ENCODE measurements around the gene SLC12A4. TPM values are rescaled to one million over a fixed set of nuclear protein-coding genes. Genes with fewer than 3 reads are reported as not detected.
"Not testable (repeated sequence)": the region's sequence is repeated elsewhere in the genome, so short reads cannot be mapped to it uniquely, and the experiment has no call there.

The SLC12A4 gene
- total RNA-seq, 1 experiment from 2014 or later, result 14.1 TPM

DNA sequence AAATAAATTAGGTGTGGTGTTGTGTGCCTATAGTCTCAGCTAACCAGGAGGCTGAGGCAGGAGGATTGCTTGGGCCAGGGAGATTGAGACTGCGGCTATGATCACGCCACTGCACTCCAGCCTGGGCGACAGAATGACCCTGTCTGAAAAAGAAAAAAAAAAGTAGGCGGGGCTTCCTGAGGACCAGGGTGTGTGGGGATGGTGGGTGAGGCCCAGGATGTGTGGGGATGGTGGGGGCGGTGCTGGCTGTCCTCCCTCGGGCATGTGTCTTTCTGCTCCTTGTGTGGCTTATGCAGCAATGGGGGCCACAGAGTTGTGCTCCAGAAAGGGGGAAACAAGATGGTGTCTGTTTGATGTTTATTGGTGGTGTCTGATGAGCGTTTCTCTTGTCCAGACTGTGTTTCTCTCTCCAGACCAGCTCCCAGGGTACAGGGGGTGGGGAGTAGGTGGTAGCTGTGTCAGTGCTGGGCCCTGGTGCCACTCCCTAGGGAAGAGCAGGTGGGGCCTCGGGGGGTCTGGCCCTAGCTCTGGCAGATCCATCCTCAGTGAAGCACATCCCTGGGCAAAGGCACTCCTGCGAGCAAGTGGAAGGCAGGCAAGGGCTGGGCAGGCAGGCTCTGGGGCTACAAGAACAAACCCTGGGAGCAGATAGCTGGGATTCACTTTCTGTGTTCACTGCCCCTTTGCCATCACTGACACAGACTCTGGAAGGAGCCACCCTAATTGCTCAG lies 26.8 kb downstream of the SLC12A4 start:
- no peak for DNase-seq (ENCODE audit: low spot score)

DNA sequence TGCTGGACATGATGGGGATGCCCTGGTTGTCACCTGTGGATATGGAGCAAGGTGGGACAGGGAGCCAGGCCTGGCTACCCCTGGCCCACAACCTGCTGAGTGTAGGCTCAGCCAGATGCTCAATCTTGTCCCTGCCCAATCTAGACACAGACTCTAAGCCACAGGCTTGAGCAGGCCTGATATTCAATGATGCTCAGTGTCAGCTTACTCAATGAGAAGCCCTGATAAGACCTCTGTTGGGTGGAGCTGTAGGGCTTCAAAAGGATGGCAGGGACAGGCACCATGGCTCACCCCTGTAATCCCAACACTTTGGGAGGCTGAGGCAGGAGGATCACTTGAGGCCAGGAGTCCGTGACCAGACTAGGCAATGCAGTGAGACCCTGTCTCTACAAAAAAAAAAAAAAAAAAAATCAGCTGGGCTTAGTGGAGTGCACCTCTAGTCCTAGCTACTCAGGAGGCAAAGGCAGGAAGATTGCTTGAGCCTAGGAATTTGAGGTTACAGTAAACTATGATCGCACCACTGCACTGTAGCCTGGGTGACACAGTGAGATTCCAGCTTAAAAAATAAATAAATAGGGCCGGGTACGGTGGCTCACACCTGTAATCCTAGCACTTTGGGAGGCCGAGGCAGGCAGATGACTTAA lies 27.9 kb downstream of the SLC12A4 start:
- no peak for DNase-seq (ENCODE audit: low spot score)

DNA sequence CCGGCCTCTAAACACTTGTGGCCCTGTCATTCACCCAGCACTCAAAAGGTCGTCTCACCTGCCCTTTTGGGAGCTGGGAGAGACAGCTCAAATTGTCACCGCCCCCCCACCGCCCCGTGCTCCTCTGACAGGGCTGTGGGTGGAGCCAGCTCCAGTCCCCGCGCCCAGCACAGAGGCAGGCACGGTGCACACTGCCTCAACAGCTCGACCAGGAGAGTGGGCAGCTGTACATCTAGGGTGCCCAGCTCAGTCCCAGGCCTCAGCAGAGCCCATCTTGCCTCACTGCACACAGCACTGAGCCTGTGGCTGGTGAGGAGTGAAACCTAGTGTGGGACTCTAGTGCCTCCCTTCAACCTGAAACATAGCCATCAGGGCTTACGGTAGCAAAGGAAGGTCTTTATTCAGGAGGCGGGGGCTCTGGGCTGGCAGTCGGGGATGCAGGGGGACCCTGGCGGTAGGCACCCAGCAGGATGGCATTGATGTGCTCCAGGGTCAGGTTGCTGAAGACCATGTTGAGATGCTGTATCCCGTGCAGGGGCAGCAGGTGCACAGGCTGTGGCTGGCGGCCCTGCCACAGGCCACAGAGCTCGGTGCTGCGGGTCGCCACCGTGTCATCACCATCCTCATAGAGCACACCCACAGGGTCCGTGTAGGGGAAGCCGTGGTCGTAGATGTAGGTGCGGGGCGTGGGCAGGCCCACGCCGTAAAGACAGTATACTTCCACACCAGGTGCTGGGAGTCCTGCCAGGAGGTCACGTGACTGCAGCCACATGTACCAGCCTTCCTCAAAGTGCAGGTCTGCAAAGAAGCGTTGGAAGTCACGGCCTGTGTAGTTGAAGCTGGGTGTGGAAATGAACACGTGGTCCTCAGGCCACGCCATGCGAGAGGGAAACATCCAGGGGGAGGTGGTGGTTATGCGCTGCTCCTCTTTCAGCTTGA lies 28.7 kb downstream of the SLC12A4 start:
- no peak for DNase-seq (ENCODE audit: low spot score)

DNA sequence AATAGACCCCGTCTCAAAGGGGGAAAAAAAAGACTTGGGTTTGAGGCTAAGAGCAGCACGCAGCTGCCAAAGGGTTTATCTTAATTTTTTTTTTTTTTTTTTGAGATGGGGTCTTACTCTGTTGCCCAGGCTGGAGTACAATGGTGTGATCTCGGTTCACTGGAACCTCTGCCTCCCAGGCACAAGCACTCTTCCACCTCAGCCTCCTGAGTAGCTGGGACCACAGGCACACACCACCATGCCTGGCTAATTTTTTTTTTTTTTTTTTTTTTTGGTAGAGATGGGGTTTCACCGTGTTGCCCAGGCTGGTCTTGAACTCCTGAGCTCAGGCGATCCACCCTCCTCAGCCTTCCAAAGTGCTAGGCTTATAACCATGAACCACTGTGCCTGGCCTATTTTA lies 30.7 kb downstream of the SLC12A4 start:
- not testable (repeated sequence) for DNase-seq (ENCODE audit: low spot score)

DNA sequence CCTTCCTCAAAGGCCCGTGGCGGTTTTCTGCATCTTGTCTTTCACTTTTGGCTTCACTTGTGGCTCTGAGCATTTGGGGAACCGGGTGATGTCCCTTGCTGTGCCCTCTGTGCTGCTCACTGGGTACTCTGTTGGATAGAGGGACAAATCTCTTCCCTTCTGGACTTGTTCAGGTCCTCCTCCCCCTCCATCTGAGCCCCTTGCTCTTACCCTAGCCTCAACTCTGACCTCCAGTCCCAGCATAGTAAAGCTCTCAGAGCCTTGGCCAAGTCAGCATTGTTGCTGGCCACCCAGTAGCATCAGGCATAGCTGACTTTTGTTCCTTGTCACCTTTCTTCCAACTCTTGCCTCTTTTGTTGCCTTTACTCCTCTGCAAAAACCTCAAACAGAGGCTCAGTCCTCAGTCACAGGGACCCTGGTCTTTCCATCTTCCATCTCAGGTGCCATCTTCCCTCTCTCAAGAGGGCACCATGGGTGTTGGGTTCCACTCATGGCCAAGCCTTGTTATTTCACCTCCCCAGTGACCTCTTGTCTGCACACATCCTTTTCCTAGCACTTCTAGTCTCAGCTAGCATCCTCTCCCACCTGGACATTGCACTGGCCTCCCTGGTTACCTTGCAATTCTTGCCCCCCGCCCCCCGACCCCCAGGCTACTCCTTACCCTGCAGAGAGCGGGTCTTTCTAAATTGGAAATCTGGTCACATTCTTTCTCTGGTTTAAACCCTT lies 31.4 kb downstream of the SLC12A4 start:
- DNase-seq (ENCODE audit: low spot score), result peak; percentile 72

DNA sequence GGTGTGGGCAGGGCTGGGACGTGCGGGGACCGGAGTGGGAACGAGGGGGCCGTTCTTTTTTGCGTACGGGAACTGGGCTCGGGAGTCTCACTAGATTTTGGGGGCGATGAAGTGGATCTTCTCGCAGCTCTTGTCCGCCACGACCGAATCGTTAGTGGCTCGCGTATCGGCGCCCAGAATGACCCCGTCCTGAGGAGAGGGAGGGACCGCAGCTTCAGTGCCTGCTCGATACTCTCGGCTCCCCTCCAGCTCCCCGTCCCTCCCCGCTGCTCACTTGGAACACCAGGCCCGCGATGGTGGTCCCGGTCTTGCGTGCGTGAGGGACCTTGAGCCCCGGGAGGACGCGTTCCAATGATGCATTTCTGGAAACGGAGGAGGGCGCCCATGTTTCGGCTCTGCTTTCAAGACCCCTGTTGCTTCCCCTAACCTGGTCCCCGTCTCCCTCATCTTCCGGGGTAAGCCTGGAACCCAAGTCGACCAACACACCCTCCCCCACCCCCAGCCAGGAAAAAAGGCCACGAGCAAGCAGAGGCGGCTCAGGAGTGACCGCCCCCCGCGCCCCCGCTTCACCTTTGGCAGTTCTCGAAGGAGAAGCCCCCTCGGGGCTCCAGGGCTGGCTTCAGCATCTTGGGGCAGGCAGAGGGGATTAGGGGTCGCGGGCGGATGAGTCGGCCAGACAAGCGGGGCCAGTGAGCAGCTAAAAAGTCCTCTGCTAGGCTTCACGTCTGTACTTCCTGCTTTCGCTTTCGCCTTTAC lies 32.1 kb downstream of the SLC12A4 start, which contains the start of gene PSMB10:
Gene PSMB10, minus strand, starts transcription at position 727 of the 756 bp plus-strand sequence. Its CDS starts 101 bp downstream, at position 626.
- DNase-seq (ENCODE audit: low spot score), result peak; percentile 42

DNA sequence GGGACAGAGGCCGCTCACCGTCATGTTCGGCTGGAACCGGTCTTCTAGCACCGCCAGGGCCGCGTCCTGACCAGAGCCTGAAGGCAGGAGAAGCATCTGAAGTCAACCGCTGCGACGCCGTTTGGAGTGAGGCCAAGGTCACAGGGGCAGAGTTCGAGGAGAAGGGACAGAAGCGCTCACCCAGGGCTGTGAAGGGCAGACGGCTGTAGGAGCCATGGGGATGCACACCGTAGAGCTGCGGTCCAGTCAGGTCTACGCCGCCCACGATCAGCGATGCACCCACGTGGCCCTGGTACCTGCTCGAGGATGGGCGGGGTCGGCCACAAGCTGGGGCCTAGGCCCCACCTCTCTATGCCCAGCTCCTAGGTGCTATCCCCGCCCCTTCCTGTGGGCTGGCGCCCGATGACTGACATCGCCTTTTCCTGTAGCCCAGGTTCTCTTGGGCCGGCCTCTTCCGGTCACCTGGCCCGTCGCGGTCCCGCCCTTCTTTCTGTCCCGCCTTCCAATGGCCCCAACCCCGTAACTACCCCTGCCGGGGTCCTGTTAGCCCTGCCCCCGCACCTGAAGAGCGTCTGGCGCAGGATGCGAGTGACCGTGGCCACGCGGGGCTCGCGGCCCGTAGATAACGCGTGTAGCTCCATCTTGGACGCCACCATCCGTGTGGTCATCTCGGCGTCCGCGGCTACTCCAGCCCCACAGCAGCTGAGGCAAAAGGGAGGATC lies 32.9 kb downstream of the SLC12A4 start:
- DNase-seq (ENCODE audit: low spot score), result peak; percentile 98

DNA sequence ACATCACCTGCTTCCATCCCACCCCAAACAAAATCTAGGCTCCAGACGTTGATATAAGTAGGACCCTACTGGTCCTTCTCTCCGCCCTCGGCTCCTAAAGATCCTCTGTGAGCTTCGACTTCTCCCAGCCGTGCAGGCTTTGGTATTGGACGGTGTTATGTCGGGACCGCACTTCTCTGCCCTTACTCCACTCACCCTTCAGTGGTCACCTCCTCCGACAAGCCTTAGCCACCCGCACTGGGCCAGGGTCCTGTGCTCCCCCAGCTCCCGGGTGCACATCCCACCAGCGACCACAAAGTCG lies 33.4 kb downstream of the SLC12A4 start:
- DNase-seq (ENCODE audit: low spot score), result no peak

DNA sequence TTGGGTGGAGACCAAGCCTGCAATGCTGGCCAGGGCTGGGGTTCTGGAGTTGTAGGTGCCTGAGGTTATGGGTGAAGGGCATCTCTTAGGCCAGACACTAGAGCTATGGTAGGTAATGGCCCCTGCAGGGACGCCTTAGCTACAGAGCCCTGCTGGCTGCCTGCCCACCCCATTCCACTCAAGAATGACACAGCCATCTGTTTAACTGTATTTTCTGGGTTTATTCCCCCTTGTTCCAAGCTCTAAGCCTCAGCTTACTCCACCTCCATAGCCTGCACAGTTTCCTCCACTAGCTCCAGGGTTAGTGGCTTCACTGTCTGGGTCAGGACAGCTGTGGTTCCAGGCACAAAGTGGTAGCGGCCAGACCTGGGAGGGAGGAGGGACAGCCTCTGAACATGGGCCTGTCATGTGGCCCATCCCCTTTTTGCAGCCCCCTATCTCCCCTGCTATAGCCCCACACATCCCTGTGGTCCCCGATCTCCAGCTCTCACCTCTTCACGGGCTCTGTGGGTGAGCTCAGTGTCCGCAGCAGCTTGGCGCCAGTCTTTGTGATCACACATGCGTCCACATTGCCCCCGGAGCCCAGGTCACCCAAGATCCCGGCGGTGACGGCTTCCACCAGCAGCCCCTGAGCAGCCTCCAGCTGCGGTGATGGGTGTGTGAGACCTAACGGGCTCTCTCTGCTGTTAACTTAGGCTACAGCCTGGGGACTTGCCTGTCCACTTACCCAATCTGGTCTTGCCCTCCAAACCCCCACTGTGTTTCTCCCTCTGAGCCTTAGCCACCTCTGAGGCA lies 33.9 kb downstream of the SLC12A4 start:
- no peak for DNase-seq (ENCODE audit: low spot score)

DNA sequence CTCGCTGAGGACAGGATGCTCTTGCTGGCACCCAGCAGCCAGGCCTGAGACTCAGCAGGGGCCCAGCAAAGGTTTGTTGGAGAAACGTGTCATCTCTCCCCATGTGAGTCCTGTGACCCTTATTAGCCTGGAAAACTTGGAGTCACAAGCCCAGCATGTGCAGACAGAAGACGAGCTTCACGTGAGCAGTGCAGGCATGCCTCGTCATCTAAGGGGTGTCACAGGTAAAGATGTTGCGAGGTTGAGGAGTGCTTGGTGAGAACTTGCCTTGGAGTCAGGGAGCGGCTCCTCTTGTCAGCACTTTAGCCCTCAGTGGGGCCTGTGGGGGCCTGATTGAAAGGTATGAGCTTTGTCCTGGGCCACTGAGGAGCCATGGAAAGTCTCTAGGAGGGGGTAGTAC lies 34.6 kb downstream of the SLC12A4 start:
- no peak for DNase-seq (ENCODE audit: low spot score)

DNA sequence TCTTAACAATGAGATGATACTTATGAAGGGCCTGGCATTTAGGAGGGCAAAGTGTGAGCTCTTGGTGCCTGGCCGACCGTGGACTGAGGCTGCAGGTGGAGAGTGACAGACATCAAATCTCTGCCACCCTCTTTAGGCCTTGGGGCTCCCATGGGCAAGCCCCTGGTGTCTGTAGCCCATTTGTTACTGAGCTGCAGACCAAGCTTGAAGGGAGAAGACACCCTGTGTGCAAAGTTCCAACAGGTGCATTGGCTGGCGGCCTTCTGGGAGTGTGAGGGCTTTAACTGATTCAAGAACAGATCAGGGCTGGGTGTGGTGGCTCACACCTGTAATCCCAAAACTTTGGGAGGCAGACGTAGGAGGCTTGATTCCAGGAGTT lies 36.0 kb downstream of the SLC12A4 start:
- DNase-seq (ENCODE audit: low spot score), result no peak

DNA sequence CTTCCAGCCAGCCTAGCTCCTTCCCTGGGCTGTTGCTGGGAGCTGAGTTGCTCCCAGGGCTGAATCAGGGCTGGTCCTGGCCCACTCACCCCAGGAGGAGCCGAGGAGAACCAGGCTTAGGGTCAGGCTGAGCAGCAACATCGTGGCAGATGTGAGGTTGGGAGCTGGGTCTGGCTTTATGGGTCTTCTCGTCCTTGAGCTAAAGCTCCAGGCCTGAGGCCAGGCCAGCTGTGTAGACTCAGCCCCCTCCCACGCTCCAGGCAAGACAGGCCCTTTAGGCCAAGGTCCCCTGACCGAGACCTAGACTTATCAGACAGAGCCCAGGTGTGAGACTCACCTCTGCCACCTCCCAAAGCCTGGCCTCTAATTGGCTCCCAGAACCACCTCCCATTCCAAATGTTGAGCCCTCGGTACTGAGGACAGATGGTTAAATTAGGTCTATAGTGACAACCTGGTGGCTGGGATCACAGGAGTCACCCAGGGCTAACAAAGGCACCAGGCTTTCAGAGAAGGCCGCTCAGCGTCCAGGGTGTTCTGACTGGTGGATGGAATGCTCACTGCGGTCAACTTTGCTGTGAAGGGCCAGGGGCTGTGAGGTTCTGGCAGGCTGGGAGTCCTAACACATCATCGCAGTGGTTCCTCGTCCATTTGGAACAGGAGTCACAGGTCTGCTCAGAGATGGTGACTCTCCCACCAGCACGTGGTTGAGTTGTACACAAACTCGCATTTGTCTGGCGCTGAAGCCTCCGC lies 36.5 kb downstream of the SLC12A4 start, which contains the start of gene CTRL:
Gene CTRL, minus strand, starts transcription at position 151 of the 750 bp plus-strand sequence. Its CDS starts 10 bp downstream, at position 141.
- no peak for DNase-seq (ENCODE audit: low spot score)

DNA sequence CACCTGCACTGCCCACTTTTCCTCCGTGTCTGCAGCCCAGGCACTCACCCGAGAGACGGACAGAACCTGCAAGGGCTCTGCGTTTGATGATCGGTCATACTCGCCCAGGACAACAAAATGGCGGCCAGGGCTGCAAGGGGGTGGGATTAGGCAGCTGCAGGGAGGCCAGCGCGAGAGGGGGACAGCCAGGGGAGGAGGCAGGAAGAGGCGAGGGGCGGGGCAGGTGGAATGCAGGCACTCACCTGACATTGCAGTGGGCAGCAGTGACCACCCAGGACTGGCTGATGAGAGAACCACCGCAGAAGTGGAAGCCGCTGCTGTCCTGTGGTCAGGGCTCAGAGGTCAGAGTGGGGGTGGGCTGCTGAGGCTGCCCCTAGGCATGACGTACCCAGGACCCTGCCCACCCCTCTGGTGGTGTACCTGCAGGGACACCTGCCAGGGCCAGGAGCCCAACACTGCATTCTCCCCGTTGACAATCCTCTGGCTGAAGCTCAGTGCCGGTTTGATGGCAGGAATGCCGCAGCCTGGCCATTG lies 37.7 kb downstream of the SLC12A4 start:
- no peak for DNase-seq (ENCODE audit: low spot score)

DNA sequence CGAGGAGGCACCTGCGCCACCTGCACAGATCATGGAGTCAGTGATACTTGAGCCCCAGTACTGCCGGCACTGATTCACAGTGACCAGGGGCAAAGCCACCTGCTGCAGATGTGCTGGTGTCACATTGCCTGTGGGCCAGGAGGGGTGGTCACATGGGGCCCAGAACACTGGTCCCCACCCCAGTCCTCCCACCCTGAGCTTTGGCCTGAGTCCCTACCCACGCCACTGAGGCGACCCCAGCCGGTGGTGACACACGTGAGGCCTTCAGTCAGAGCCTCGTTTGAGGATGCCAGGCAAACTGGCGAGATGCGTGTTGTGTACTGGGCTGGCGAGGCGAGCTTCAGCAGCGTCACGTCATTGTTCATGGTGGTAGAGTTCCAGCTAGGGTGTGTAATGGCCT lies 38.2 kb downstream of the SLC12A4 start:
- DNase-seq (ENCODE audit: low spot score), result no peak

DNA sequence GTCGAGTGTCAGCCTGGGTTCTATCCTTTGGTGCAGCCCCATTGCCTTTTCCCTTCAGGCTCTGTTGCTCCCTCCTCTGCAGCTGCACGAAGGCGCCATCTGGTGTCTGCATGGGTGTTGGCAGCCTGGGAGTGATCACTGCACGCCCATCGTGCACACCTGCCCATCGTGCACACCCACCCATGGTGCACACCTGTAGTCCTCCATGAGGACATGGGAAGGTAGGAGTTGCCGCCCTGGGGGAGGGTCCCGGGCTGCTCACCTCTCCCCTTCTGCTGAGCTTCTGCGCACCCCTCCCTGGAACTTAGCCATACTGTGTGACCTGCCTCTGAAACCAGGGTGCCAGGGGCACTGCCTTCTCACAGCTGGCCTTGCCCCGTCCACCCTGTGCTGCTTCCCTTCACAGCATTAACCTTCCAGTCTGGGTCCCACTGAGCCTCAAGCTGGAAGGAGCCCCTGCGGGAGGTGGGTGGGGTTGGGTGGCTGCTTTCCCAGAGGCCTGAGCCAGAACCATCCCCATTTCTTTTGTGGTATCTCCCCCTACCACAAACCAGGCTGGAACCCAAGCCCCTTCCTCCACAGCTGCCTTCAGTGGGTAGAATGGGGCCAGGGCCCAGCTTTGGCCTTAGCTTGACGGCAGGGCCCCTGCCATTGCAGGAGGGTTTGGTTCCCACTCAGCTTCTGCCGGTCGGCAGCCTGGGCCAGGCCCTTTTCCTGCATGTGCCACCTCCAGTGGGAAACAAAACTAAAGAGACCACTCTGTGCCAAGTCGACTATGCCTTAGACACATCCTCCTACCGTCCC lies 39.7 kb downstream of the SLC12A4 start:
- DNase-seq (ENCODE audit: low spot score), result peak; percentile 70

DNA sequence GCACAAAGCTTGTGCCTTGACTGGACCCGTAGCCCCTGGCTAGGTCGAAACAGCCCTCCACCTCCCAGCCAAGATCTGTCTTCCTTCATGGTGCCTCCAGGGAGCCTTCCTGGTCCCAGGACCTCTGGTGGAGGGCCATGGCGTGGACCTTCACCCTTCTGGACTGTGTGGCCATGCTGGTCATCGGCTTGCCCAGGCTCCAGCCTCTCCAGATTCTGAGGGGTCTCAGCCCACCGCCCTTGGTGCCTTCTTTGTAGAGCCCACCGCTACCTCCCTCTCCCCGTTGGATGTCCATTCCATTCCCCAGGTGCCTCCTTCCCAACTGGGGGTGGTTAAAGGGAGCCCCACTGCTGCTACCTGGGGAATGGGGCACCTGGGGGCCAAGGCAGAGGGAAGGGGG lies 40.3 kb downstream of the SLC12A4 start:
- no peak for DNase-seq (ENCODE audit: low spot score)

All from HT-29 (cell line).